IPS-18a (cell line): Measurements from ENCODE around the gene RPS6KC1.

Experiments
- H3K27ac ChIP-seq: one replicate; pipeline ENCODE4 v1.5.1; 2013; ENCODE audit warnings: low read length
- H3K27me3 ChIP-seq: one replicate; pipeline ENCODE4 v1.6.1; 2013; ENCODE audit warnings: mild to moderate bottlenecking, low read length; ENCODE audit not compliant: control insufficient read depth, insufficient read depth
- H3K36me3 ChIP-seq: one replicate; pipeline ENCODE4 v1.6.1; 2013; ENCODE audit warnings: low read depth, low read length; ENCODE audit not compliant: control insufficient read depth
- H3K4me1 ChIP-seq: one replicate; pipeline ENCODE4 v1.6.1; 2013; ENCODE audit warnings: low read depth, low read length; ENCODE audit not compliant: control insufficient read depth
- H3K4me3 ChIP-seq: one replicate; pipeline ENCODE4 v1.5.1; 2013; ENCODE audit warnings: low read length
- H3K9ac ChIP-seq: one replicate; pipeline ENCODE4 v1.6.1; 2013; ENCODE audit warnings: mild to moderate bottlenecking, low read length, moderate library complexity
- H3K9me3 ChIP-seq: one replicate; pipeline ENCODE4 v1.6.1; 2013; ENCODE audit warnings: low read depth, low read length; ENCODE audit not compliant: control insufficient read depth

Gene RPS6KC1

GRCh38 chr1:213119794-213120193, 68.8 kb downstream of the RPS6KC1 start:
- no peaks in the 10 kb centered on the region for H3K9me3 ChIP-seq
- no peaks in the 10 kb centered on the region for H3K36me3 ChIP-seq
- H3K4me3 ChIP-seq = no peak overlapping the region
- no peaks in the 10 kb centered on the region for H3K27me3 ChIP-seq
- no peak overlapping the region for H3K27ac ChIP-seq
- H3K9ac ChIP-seq = no peak overlapping the region
- H3K4me1 ChIP-seq = no peaks in the 10 kb centered on the region

- no peaks in the 10 kb centered on the region for H3K9me3 ChIP-seq
- no peaks in the 10 kb centered on the region for H3K36me3 ChIP-seq
- no peak overlapping the region for H3K4me3 ChIP-seq
- no peak overlapping the region for H3K27ac ChIP-seq
- H3K9ac ChIP-seq = no peak overlapping the region
- no peaks in the 10 kb centered on the region for H3K4me1 ChIP-seq
- H3K27me3 ChIP-seq = no peaks in the 10 kb centered on the region
These were observed 69.3 kb downstream of the RPS6KC1 start for GRCh38 chr1:213120386-213120785.

GRCh38 chr1:213120961-213121360, 69.9 kb downstream of the RPS6KC1 start:
- Histone ChIP-seq H3K27me3 (no peaks in the 10 kb centered on the region), H3K4me3 (no peak overlapping the region), H3K36me3 (no peaks in the 10 kb centered on the region), H3K4me1 (no peaks in the 10 kb centered on the region), H3K9me3 (no peaks in the 10 kb centered on the region), H3K27ac (no peak overlapping the region), H3K9ac (no peak overlapping the region)

- Histone ChIP-seq H3K27me3 (no peaks in the 10 kb centered on the region), H3K4me1 (no peaks in the 10 kb centered on the region), H3K9ac (no peak overlapping the region), H3K27ac (no peak overlapping the region), H3K36me3 (no peaks in the 10 kb centered on the region), H3K9me3 (no peaks in the 10 kb centered on the region), H3K4me3 (no peak overlapping the region)
These were observed 71.5 kb downstream of the RPS6KC1 start for GRCh38 chr1:213122514-213122929.

- Histone ChIP-seq H3K4me1 (no peaks in the 10 kb centered on the region), H3K27me3 (no peaks in the 10 kb centered on the region), H3K9me3 (no peaks in the 10 kb centered on the region), H3K27ac (no peak overlapping the region), H3K9ac (no peak overlapping the region), H3K36me3 (no peaks in the 10 kb centered on the region), H3K4me3 (no peak overlapping the region)
These were observed 72.0 kb downstream of the RPS6KC1 start for GRCh38 chr1:213123087-213123486.

- H3K9ac ChIP-seq = no peak overlapping the region
- H3K4me3 ChIP-seq = no peak overlapping the region
- H3K27me3 ChIP-seq = no peaks in the 10 kb centered on the region
- H3K4me1 ChIP-seq = no peaks in the 10 kb centered on the region
- no peaks in the 10 kb centered on the region for H3K36me3 ChIP-seq
- no peak overlapping the region for H3K27ac ChIP-seq
- H3K9me3 ChIP-seq = no peaks in the 10 kb centered on the region
These were observed 72.5 kb downstream of the RPS6KC1 start for GRCh38 chr1:213123536-213123935.

- Histone ChIP-seq H3K4me3 (no peak overlapping the region), H3K36me3 (no peaks in the 10 kb centered on the region), H3K9me3 (no peaks in the 10 kb centered on the region), H3K4me1 (no peaks in the 10 kb centered on the region), H3K27me3 (no peaks in the 10 kb centered on the region), H3K27ac (no peak overlapping the region), H3K9ac (no peak overlapping the region)
These were observed 73.5 kb downstream of the RPS6KC1 start for GRCh38 chr1:213124590-213124989.

- Histone ChIP-seq H3K27me3 (no peaks in the 10 kb centered on the region), H3K9me3 (no peaks in the 10 kb centered on the region), H3K9ac (no peak overlapping the region), H3K27ac (no peak overlapping the region), H3K4me3 (no peak overlapping the region), H3K4me1 (no peaks in the 10 kb centered on the region), H3K36me3 (no peaks in the 10 kb centered on the region)
These were observed 74.6 kb downstream of the RPS6KC1 start for GRCh38 chr1:213125643-213126042.

- no peak overlapping the region for H3K27ac ChIP-seq
- H3K36me3 ChIP-seq = no peaks in the 10 kb centered on the region
- no peaks in the 10 kb centered on the region for H3K4me1 ChIP-seq
- no peak overlapping the region for H3K4me3 ChIP-seq
- H3K9ac ChIP-seq = no peak overlapping the region
- H3K9me3 ChIP-seq = no peaks in the 10 kb centered on the region
- H3K27me3 ChIP-seq = no peaks in the 10 kb centered on the region
These were observed 76.0 kb downstream of the RPS6KC1 start for GRCh38 chr1:213127074-213127473.

- no peak overlapping the region for H3K4me3 ChIP-seq
- no peak overlapping the region for H3K9ac ChIP-seq
- H3K9me3 ChIP-seq = no peaks in the 10 kb centered on the region
- H3K4me1 ChIP-seq = no peaks in the 10 kb centered on the region
- no peaks in the 10 kb centered on the region for H3K36me3 ChIP-seq
- no peaks in the 10 kb centered on the region for H3K27me3 ChIP-seq
- no peak overlapping the region for H3K27ac ChIP-seq
These were observed 81.0 kb downstream of the RPS6KC1 start for GRCh38 chr1:213131851-213132655.

GRCh38 chr1:213135572-213135971, 84.5 kb downstream of the RPS6KC1 start:
- H3K9ac ChIP-seq = no peak overlapping the region
- no peak overlapping the region for H3K27ac ChIP-seq
- H3K4me3 ChIP-seq = no peak overlapping the region
- H3K4me1 ChIP-seq = no peaks in the 10 kb centered on the region
- H3K36me3 ChIP-seq = no peaks in the 10 kb centered on the region
- H3K9me3 ChIP-seq = no peaks in the 10 kb centered on the region
- H3K27me3 ChIP-seq = no peaks in the 10 kb centered on the region

- no peak overlapping the region for H3K4me3 ChIP-seq
- H3K27ac ChIP-seq = no peak overlapping the region
- H3K27me3 ChIP-seq = no peaks in the 10 kb centered on the region
- H3K4me1 ChIP-seq = no peaks in the 10 kb centered on the region
- H3K9me3 ChIP-seq = no peaks in the 10 kb centered on the region
- no peaks in the 10 kb centered on the region for H3K36me3 ChIP-seq
- H3K9ac ChIP-seq = no peak overlapping the region
These were observed 85.3 kb downstream of the RPS6KC1 start for GRCh38 chr1:213136190-213136917.
